IMR-90 (cell line): ENCODE measurements around the gene LINGO1. TPM values are rescaled to one million over a fixed set of nuclear protein-coding genes. Genes with fewer than 3 reads are reported as not detected.
A peak's percentile ranks its signal among the peaks of the same experiment; 100 is the strongest.

Experiments used
- ATAC-seq: fragments of 200-7000 bp; cut with Tn5 transposase; 2 replicates; pipeline ENCODE4 v1.9.1; 2020; ENCODE audit warnings: low read depth, mild to moderate bottlenecking, moderate library complexity
- BruUV-seq: library from RNA; stranded (reverse); fragments of 400-500 nt; replicated peaks from 2 replicates; lab custom pipeline; 2021; lab: Mats Ljungman, UMichigan
- CTCF ChIA-PET: fragments of 300-600 bp; formaldehyde crosslinking; extraction: SDS; loops from one replicate; lab custom pipeline; 2021; ENCODE audit warnings: antibody characterized with exemption; lab: Yijun Ruan, JAX
- POLR2A ChIA-PET: fragments of 300-600 bp; sonication (Branson Sonifier 250); formaldehyde crosslinking; loops from one replicate; lab custom pipeline; 2022; ENCODE audit warnings: antibody characterized with exemption; ENCODE audit not compliant: unreplicated experiment; lab: Charles Lee
- DNase-seq: peaks from one replicate; pipeline ENCODE4 v3.0.0; 2013
- H2AFZ ChIP-seq: replicated peaks from 2 replicates; pipeline ENCODE3; 2013; ENCODE audit warnings: low read length, mild to moderate bottlenecking; ENCODE audit not compliant: poor library complexity
- H2AK5ac ChIP-seq: 2 replicates; pipeline ENCODE4 v1.6.1; 2013; ENCODE audit warnings: low read depth, low read length, inconsistent platforms
- H2AK9ac ChIP-seq: replicated peaks from 2 replicates; pipeline ENCODE3; 2013; ENCODE audit warnings: mild to moderate bottlenecking, low read depth, low read length, moderate library complexity; ENCODE audit not compliant: poor library complexity
- H2BK120ac ChIP-seq: 2 replicates; pipeline ENCODE4 v1.6.1; 2013; ENCODE audit warnings: low read depth, low read length, inconsistent platforms
- H2BK15ac ChIP-seq: 3 replicates; pipeline ENCODE4 v1.6.1; 2013; ENCODE audit warnings: low read depth, low read length, inconsistent platforms
- H2BK20ac ChIP-seq: 2 replicates; pipeline ENCODE4 v1.6.1; 2013; ENCODE audit warnings: low read depth, mild to moderate bottlenecking, inconsistent platforms, low read length, moderate library complexity
- H2BK5ac ChIP-seq: 2 replicates; pipeline ENCODE4 v1.6.1; 2013; ENCODE audit warnings: mild to moderate bottlenecking, low read depth, low read length, inconsistent platforms; ENCODE audit not compliant: poor library complexity, severe bottlenecking
- H3K14ac ChIP-seq: replicated peaks from 2 replicates; pipeline ENCODE4 v1.6.1; 2013; ENCODE audit warnings: low read depth, low read length, inconsistent platforms
- H3K18ac ChIP-seq: 2 replicates; pipeline ENCODE4 v1.6.1; 2013; ENCODE audit warnings: low read depth, low read length, control low read depth
- H3K23ac ChIP-seq: 2 replicates; pipeline ENCODE4 v1.6.1; 2013; ENCODE audit warnings: low read depth, low read length, inconsistent platforms
- H3K27ac ChIP-seq: 2 replicates; pipeline ENCODE4 v1.5.1; 2013; ENCODE audit warnings: mild to moderate bottlenecking, control low read depth, low read length; ENCODE audit not compliant: insufficient read depth
- H3K27me3 ChIP-seq: 2 replicates; pipeline ENCODE4 v1.6.1; 2013; ENCODE audit warnings: low read length; ENCODE audit not compliant: control insufficient read depth, insufficient read depth
- H3K36me3 ChIP-seq: 2 replicates; pipeline ENCODE4 v1.6.1; 2013; ENCODE audit warnings: low read length, mixed read lengths; ENCODE audit not compliant: control insufficient read depth, insufficient read depth
- H3K4ac ChIP-seq: 2 replicates; pipeline ENCODE4 v1.6.1; 2013; ENCODE audit warnings: low read depth, low read length, inconsistent platforms
- H3K4me1 ChIP-seq: 2 replicates; pipeline ENCODE4 v1.6.1; 2013; ENCODE audit warnings: low read length, mixed read lengths; ENCODE audit not compliant: control insufficient read depth, insufficient read depth
- H3K4me2 ChIP-seq: 2 replicates; pipeline ENCODE4 v1.6.1; 2013; ENCODE audit warnings: low read depth, mild to moderate bottlenecking, control low read depth, low read length, moderate library complexity
- H3K4me3 ChIP-seq: 2 replicates; pipeline ENCODE4 v1.5.1; 2013; ENCODE audit warnings: low read depth, mild to moderate bottlenecking, control low read depth, low read length, moderate library complexity; ENCODE audit not compliant: insufficient read depth
- H3K56ac ChIP-seq: 2 replicates; pipeline ENCODE4 v1.6.1; 2013; ENCODE audit warnings: low read length, inconsistent platforms; ENCODE audit not compliant: insufficient read depth; ENCODE audit errors: extremely low read depth
- H3K79me1 ChIP-seq, 2 experiments: 2 replicates each; pipeline ENCODE4 v1.6.1; 2013; ENCODE audit warnings: low read length in 2 of 2, inconsistent platforms in 1 of 2, low read depth in 1 of 2
- H3K9ac ChIP-seq: 2 replicates; pipeline ENCODE4 v1.6.1; 2013; ENCODE audit warnings: low read depth, low read length, control low read depth
- H3K9me1 ChIP-seq: 2 replicates; pipeline ENCODE4 v1.6.1; 2013; ENCODE audit warnings: low read length, inconsistent platforms; ENCODE audit not compliant: insufficient read depth
- H3K9me3 ChIP-seq: 2 replicates; pipeline ENCODE4 v1.6.1; 2013; ENCODE audit warnings: low read length; ENCODE audit not compliant: control insufficient read depth, insufficient read depth
- H4K20me1 ChIP-seq: 2 replicates; pipeline ENCODE4 v1.6.1; 2013; ENCODE audit warnings: low read length, inconsistent platforms; ENCODE audit not compliant: insufficient read depth
- H4K5ac ChIP-seq: 2 replicates; pipeline ENCODE4 v1.6.1; 2013; ENCODE audit warnings: mild to moderate bottlenecking, low read depth, low read length, control low read depth
- H4K8ac ChIP-seq, 2 experiments: 2 replicates each; pipeline ENCODE4 v1.6.1; 2013; ENCODE audit warnings: low read depth in 2 of 2, low read length in 2 of 2, control low read depth in 1 of 2, inconsistent platforms in 1 of 2
- H4K91ac ChIP-seq: 2 replicates; pipeline ENCODE4 v1.6.1; 2013; ENCODE audit warnings: low read depth, low read length, inconsistent platforms; ENCODE audit not compliant: insufficient read depth
- BHLHE40 ChIP-seq: fragments of 150-350 bp; IDR thresholded peaks from 2 replicates; pipeline ENCODE4 v1.6.1; 2016; ENCODE audit warnings: mild to moderate bottlenecking, low read depth, low read length
- CEBPB ChIP-seq: IDR thresholded peaks from 2 replicates; pipeline ENCODE4 v1.6.1; 2012; ENCODE audit warnings: low read depth, low read length, improper control_type of control experiment
- CHD1 ChIP-seq: IDR thresholded peaks from 2 replicates; pipeline ENCODE4 v1.6.1; 2012; ENCODE audit warnings: low read depth, low read length, improper control_type of control experiment
- CTCF ChIP-seq: conservative IDR thresholded peaks from 2 replicates; pipeline ENCODE4 v1.5.1; 2012; ENCODE audit warnings: mild to moderate bottlenecking, low read depth, low read length, improper control_type of control experiment
- ELK1 ChIP-seq: fragments of 150-350 bp; IDR thresholded peaks from 2 replicates; pipeline ENCODE4 v1.6.1; 2016; ENCODE audit warnings: low read depth, mild to moderate bottlenecking, low read length, moderate library complexity, borderline replicate concordance
- FOS ChIP-seq: fragments of 150-350 bp; IDR thresholded peaks from 2 replicates; pipeline ENCODE4 v1.6.1; 2016; ENCODE audit warnings: low read depth, low read length
- MAFK ChIP-seq: IDR thresholded peaks from 2 replicates; pipeline ENCODE4 v1.6.1; 2012; ENCODE audit warnings: low read depth, low read length, improper control_type of control experiment
- MAZ ChIP-seq: IDR thresholded peaks from 2 replicates; pipeline ENCODE4 v1.6.1; 2012; ENCODE audit warnings: low read depth, mild to moderate bottlenecking, low read length, improper control_type of control experiment, moderate library complexity, borderline replicate concordance
- MXI1 ChIP-seq: IDR thresholded peaks from 2 replicates; pipeline ENCODE4 v1.6.1; 2012; ENCODE audit warnings: low read depth, mild to moderate bottlenecking, low read length, moderate library complexity, borderline replicate concordance
- NFE2L2 ChIP-seq: fragments of 150-350 bp; IDR thresholded peaks from 2 replicates; pipeline ENCODE4 v1.6.1; 2016; ENCODE audit warnings: low read depth, mild to moderate bottlenecking, low read length
- POLR2A ChIP-seq: IDR thresholded peaks from 2 replicates; pipeline ENCODE4 v1.6.1; 2012; ENCODE audit warnings: mild to moderate bottlenecking, low read depth, low read length
- RAD21 ChIP-seq: IDR thresholded peaks from 2 replicates; pipeline ENCODE4 v1.6.1; 2012; ENCODE audit warnings: low read length, improper control_type of control experiment
- RCOR1 ChIP-seq: IDR thresholded peaks from 2 replicates; pipeline ENCODE4 v1.6.1; 2012; ENCODE audit warnings: mild to moderate bottlenecking, low read length, improper control_type of control experiment; ENCODE audit not compliant: insufficient replicate concordance
- RFX5 ChIP-seq: IDR thresholded peaks from 2 replicates; pipeline ENCODE4 v1.8.0; 2012; ENCODE audit warnings: low read depth, mild to moderate bottlenecking, low read length, moderate library complexity
- SMC3 ChIP-seq: fragments of 150-350 bp; IDR thresholded peaks from 2 replicates; pipeline ENCODE4 v1.6.1; 2016; ENCODE audit warnings: low read depth, mild to moderate bottlenecking, antibody characterized with exemption, low read length, moderate library complexity
- WGBS, 2 experiments: methylation state at CpG; one replicate each; pipeline versions ENCODE4 v1.1.5 to v1.1.7; 2013; ENCODE audit warnings: missing lambda C conversion rate in 2 of 2; ENCODE audit not compliant: insufficient read length in 1 of 2; ENCODE audit errors: extremely low coverage in 2 of 2; 5-methylcytosine and 5-hydroxymethylcytosine counted together
- dilution Hi-C: fragments of 300-500 bp; cut with HindIII; formaldehyde crosslinking; loops from one replicate; pipeline ENCODE4 v1.14.3; 2018; ENCODE audit warnings: low sequenced_read_pairs; ENCODE audit not compliant: unreplicated experiment
- in situ Hi-C: fragments of 300-500 bp; cut with MboI; formaldehyde crosslinking; loops from 3 replicates; pipeline ENCODE4 v1.14.3; 2019; ENCODE audit warnings: low sequenced_read_pairs, inconsistent platforms, mixed read lengths
- intact Hi-C: fragments of 100-400 bp; cut with micrococcal nuclease; formaldehyde crosslinking; loops from 2 replicates; pipeline ENCODE4 v1.10.0; 2022
- polyA plus RNA-seq, 3 experiments: library from polyadenylated mRNA; depleted of rRNA; stranded (reverse); fragments of >200 nt; gene quantifications; 2 replicates each; pipeline ENCODE4 v1.2.3, GENCODE V29; 2012; ENCODE audit warnings: low replicate concordance in 1 of 3
- total RNA-seq: library from RNA; depleted of rRNA; stranded (reverse); fragments of >200 nt; gene quantifications from 2 replicates; pipeline ENCODE4 v1.2.3, GENCODE V29; 2012
- TF ChIP-seq, protein P1 (sequence below): fragments of 150-350 bp; IDR thresholded peaks from 2 replicates; pipeline ENCODE4 v1.6.1; 2017; ENCODE audit warnings: mild to moderate bottlenecking, antibody characterized with exemption, low read length, low read depth

Gene LINGO1
- total and polyA plus RNA-seq, 2 of the 4 experiments (the other 2 are of a cell fraction), result 0.05 TPM; not detected in 1

GRCh38 chr15:77621847-77622208, 10.9 kb downstream of the LINGO1 start:
- Histone ChIP-seq H4K91ac (no peak overlapping the region), H4K20me1 (no peaks in the 10 kb centered on the region), H3K9me3 (no peaks in the 10 kb centered on the region), H3K4me1 (no peaks in the 10 kb centered on the region), H4K8ac (no peak overlapping the region), H4K5ac (no peak overlapping the region), H3K27me3 (peaks cover 73% of the 10 kb centered on the region), H3K18ac (no peak overlapping the region), H3K23ac (no peak overlapping the region), H2BK120ac (no peak overlapping the region), H3K4ac (no peak overlapping the region), H2AK9ac (no peak overlapping the region), H3K14ac (no peak overlapping the region), H2BK5ac (no peak overlapping the region), H3K9me1 (no peaks in the 10 kb centered on the region), H3K79me1 (no peaks in the 10 kb centered on the region), H2AK5ac (no peak overlapping the region), H3K56ac (no peak overlapping the region), H3K4me3 (no peak overlapping the region), H2BK20ac (no peak overlapping the region), H3K4me2 (no peak overlapping the region), H3K27ac (no peak overlapping the region), H2BK15ac (no peak overlapping the region), H3K9ac (no peak overlapping the region), H3K36me3 (no peaks in the 10 kb centered on the region), H2AFZ (peak overlapping the region; percentile 21)
- CTCF ChIA-PET, result no interaction called here
- intact Hi-C loops, result no loop called here
- TF ChIP-seq CTCF, result no peak
- TF ChIP-seq FOS, result no peak
- TF ChIP-seq, protein P1, sequence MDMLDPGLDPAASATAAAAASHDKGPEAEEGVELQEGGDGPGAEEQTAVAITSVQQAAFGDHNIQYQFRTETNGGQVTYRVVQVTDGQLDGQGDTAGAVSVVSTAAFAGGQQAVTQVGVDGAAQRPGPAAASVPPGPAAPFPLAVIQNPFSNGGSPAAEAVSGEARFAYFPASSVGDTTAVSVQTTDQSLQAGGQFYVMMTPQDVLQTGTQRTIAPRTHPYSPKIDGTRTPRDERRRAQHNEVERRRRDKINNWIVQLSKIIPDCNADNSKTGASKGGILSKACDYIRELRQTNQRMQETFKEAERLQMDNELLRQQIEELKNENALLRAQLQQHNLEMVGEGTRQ, result no peak
- no peak for TF ChIP-seq RFX5
- TF ChIP-seq BHLHE40, result no peak
- no peak for TF ChIP-seq CEBPB
- TF ChIP-seq POLR2A, result no peak
- no peak for TF ChIP-seq CHD1
- no peak for TF ChIP-seq ELK1
- TF ChIP-seq RCOR1, result no peak
- no peak for TF ChIP-seq SMC3
- TF ChIP-seq MXI1, result no peak
- no peak for TF ChIP-seq NFE2L2
- no peak for TF ChIP-seq RAD21
- TF ChIP-seq MAFK, result no peak
- no peak for TF ChIP-seq MAZ
- BruUV-seq, result no TSS peak
- no peak for DNase-seq
- WGBS, 2 experiments, result 78% methylated on average over 9 of the region's 16 CpGs; no CpG with 5 or more reads in 1 of the 2 experiments
- in situ Hi-C loops, result no loop called here
- dilution Hi-C loops, result no loop called here
- POLR2A ChIA-PET, result no interaction called here
- ATAC-seq, result no peak
